Liver (tissue), 9 donors: Measurements from ENCODE around the gene RASA3. TPM values are rescaled to one million over a fixed set of nuclear protein-coding genes. Genes with fewer than 3 reads are reported as not detected.

Experiments used
- DNase-seq: peaks from one replicate; pipeline ENCODE4 v3.0.0-alpha.2; 2017; ENCODE audit warnings: low spot score
- H3K27ac ChIP-seq, 2 donors: one replicate each; pipeline ENCODE4 v1.7.0; 2013; ENCODE audit warnings: inconsistent platforms in 2 of 2, low read length in 2 of 2, control low read depth in 1 of 2, low read depth in 1 of 2, mild to moderate bottlenecking in 1 of 2
- H3K27me3 ChIP-seq, 4 donors: one replicate each; pipeline versions ENCODE4 v1.6.1 to v1.7.0; 2013; ENCODE audit warnings: low read length in 3 of 4, inconsistent platforms in 1 of 4, mild to moderate bottlenecking in 1 of 4, moderate library complexity in 1 of 4; ENCODE audit not compliant: control insufficient read depth in 4 of 4, insufficient read depth in 4 of 4
- H3K36me3 ChIP-seq, 4 donors: one replicate each; pipeline versions ENCODE4 v1.6.1 to v1.7.0; 2013; ENCODE audit warnings: low read length in 3 of 4, mild to moderate bottlenecking in 3 of 4, low read depth in 1 of 4, moderate library complexity in 1 of 4; ENCODE audit not compliant: control insufficient read depth in 4 of 4, insufficient read depth in 3 of 4
- H3K4me1 ChIP-seq, 4 donors: one replicate each; pipeline versions ENCODE4 v1.6.1 to v1.7.0; 2013; ENCODE audit warnings: low read length in 3 of 4, mild to moderate bottlenecking in 3 of 4, moderate library complexity in 1 of 4; ENCODE audit not compliant: control insufficient read depth in 4 of 4, insufficient read depth in 4 of 4
- H3K4me3 ChIP-seq, 3 donors: one replicate each; pipeline versions ENCODE4 v1.6.1 to v1.7.0; 2013; ENCODE audit warnings: low read length in 3 of 3, control low read depth in 1 of 3, low read depth in 1 of 3, mild to moderate bottlenecking in 1 of 3
- H3K9ac ChIP-seq, 2 donors: one replicate each; pipeline ENCODE4 v1.7.0; 2013; ENCODE audit warnings: low read length in 2 of 2, mild to moderate bottlenecking in 2 of 2, moderate library complexity in 2 of 2, control low read depth in 1 of 2, low read depth in 1 of 2
- H3K9me3 ChIP-seq, 4 donors: one replicate each; pipeline versions ENCODE4 v1.6.1 to v1.7.0; 2013; ENCODE audit warnings: low read length in 3 of 4; ENCODE audit not compliant: control insufficient read depth in 4 of 4
- EGR1 ChIP-seq, 2 donors: IDR thresholded peaks; 2 replicates each; pipeline ENCODE4 v1.6.1; 2016 to 2018; ENCODE audit warnings: antibody characterized with exemption in 2 of 2, low read depth in 2 of 2
- FOXA2 ChIP-seq: IDR thresholded peaks from 2 replicates; pipeline ENCODE4 v1.6.1; 2016; ENCODE audit warnings: antibody characterized with exemption
- GABPA ChIP-seq, 2 donors: IDR thresholded peaks in 1 of 2; conservative IDR thresholded peaks in 1 of 2; 2 replicates each; pipeline ENCODE4 v1.6.1; 2016; ENCODE audit warnings: antibody characterized with exemption in 2 of 2, mild to moderate bottlenecking in 1 of 2, moderate library complexity in 1 of 2
- HNF4A ChIP-seq, 2 donors: conservative IDR thresholded peaks; 2 replicates each; pipeline ENCODE4 v1.6.1; 2016; ENCODE audit warnings: antibody characterized with exemption in 2 of 2, mild to moderate bottlenecking in 2 of 2
- HNF4G ChIP-seq: IDR thresholded peaks from 2 replicates; pipeline ENCODE4 v1.6.1; 2016; ENCODE audit warnings: antibody characterized with exemption
- JUND ChIP-seq, 2 donors: IDR thresholded peaks; 2 replicates each; pipeline ENCODE4 v1.6.1; 2016; ENCODE audit warnings: antibody characterized with exemption in 2 of 2
- NR2F2 ChIP-seq: IDR thresholded peaks from 2 replicates; pipeline ENCODE4 v1.6.1; 2016; ENCODE audit warnings: antibody characterized with exemption
- RAD21 ChIP-seq, 2 donors: IDR thresholded peaks; 2 replicates each; pipeline ENCODE4 v1.6.1; 2016; ENCODE audit warnings: antibody characterized with exemption in 2 of 2, mild to moderate bottlenecking in 2 of 2
- SP1 ChIP-seq: IDR thresholded peaks from 2 replicates; pipeline ENCODE4 v1.6.1; 2018; ENCODE audit warnings: antibody characterized with exemption, mild to moderate bottlenecking
- TAF1 ChIP-seq: conservative IDR thresholded peaks from 2 replicates; pipeline ENCODE4 v1.6.1; 2016; ENCODE audit warnings: antibody characterized with exemption, mild to moderate bottlenecking
- YY1 ChIP-seq: IDR thresholded peaks from 2 replicates; pipeline ENCODE4 v1.6.1; 2016; ENCODE audit warnings: antibody characterized with exemption, mild to moderate bottlenecking
- WGBS: extraction: QIAGEN DNeasy Blood & Tissue Kit; methylation state at CpG from one replicate; pipeline ENCODE4 v1.1.7; 2013; 5-methylcytosine and 5-hydroxymethylcytosine counted together
- polyA plus RNA-seq, 2 donors: library from polyadenylated mRNA; stranded (reverse) in 1 of 2; unstranded in 1 of 2; fragments of 200-250 nt in 1 of 2; fragments of >200 nt in 1 of 2; fragmentation: Nextera tagmentation in 1 of 2; extraction: Ambion mirVana in 1 of 2; gene quantifications; one replicate each; pipeline versions ENCODE4 v1.2.1 to v1.2.3, GENCODE V29; 2013 to 2015
- total RNA-seq, 2 donors: library from RNA; depleted of rRNA; stranded (reverse); fragments of >200 nt; gene quantifications; one replicate each; pipeline ENCODE4 v1.2.3, GENCODE V29; 2014
- TF ChIP-seq, protein P1 (sequence below): fragments of 150-350 bp; IDR thresholded peaks from 2 replicates; pipeline ENCODE4 v1.5.1; 2017; ENCODE audit warnings: improper control_type of control experiment, low read depth, low read length; ENCODE audit not compliant: missing input control
- TF ChIP-seq, protein P2 (sequence below): IDR thresholded peaks from 2 replicates; pipeline ENCODE4 v1.6.1; 2016; ENCODE audit warnings: antibody characterized with exemption, mild to moderate bottlenecking
- TF ChIP-seq, protein P3 (sequence below): IDR thresholded peaks from 2 replicates; pipeline ENCODE4 v1.6.1; 2016; ENCODE audit warnings: antibody characterized with exemption
- TF ChIP-seq, protein P4 (sequence below): IDR thresholded peaks from 2 replicates; pipeline ENCODE4 v1.6.1; 2016; ENCODE audit warnings: antibody characterized with exemption
- TF ChIP-seq, protein P5 (sequence below): IDR thresholded peaks from 2 replicates; pipeline ENCODE4 v1.6.1; 2016; ENCODE audit warnings: antibody characterized with exemption
- donor health status: healthy.
- donor health status: healthy.
- donor health status: healthy.
- donor health status: healthy.
- donor health status: healthy.

RASA3 gene
- total and polyA plus RNA-seq, 4 donors: 0.64 to 5.9 (median 3.8) TPM

DNA sequence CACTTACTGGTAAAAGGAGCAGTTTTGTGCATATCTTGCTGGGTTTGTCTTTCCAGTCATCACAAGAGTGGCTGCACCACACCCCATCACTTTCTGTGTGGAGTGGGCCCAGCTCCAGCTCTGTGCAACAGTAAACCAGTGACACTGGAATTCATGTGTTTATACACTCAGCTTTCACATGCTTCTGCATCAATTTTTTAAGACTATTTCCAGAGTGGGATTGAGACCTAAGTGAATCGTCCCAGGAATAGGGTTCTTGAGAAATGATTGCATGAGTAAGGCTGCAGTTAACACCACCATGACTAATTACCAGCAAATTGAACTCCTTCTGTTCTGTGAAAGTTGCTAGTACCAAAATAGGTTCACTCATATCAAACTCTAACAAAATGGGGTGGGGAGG lies 41.3 kb upstream of the RASA3 start:
- peaks cover 3 to 8% (median 6%) of the 10 kb centered on the region in 4 donors for H3K9me3 ChIP-seq
- H3K27ac ChIP-seq: no peak overlapping the region
- H3K4me1 ChIP-seq: no peaks in the 10 kb centered on the region
- no peak for TF ChIP-seq YY1
- TF ChIP-seq, protein P1, sequence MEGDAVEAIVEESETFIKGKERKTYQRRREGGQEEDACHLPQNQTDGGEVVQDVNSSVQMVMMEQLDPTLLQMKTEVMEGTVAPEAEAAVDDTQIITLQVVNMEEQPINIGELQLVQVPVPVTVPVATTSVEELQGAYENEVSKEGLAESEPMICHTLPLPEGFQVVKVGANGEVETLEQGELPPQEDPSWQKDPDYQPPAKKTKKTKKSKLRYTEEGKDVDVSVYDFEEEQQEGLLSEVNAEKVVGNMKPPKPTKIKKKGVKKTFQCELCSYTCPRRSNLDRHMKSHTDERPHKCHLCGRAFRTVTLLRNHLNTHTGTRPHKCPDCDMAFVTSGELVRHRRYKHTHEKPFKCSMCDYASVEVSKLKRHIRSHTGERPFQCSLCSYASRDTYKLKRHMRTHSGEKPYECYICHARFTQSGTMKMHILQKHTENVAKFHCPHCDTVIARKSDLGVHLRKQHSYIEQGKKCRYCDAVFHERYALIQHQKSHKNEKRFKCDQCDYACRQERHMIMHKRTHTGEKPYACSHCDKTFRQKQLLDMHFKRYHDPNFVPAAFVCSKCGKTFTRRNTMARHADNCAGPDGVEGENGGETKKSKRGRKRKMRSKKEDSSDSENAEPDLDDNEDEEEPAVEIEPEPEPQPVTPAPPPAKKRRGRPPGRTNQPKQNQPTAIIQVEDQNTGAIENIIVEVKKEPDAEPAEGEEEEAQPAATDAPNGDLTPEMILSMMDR: no peak
- TF ChIP-seq NR2F2: no peak
- no peak for TF ChIP-seq HNF4G
- TF ChIP-seq TAF1: no peak
- TF ChIP-seq JUND (IDR thresholded peaks at IDR 0.05): no peak
- TF ChIP-seq GABPA (IDR thresholded peaks at IDR 0.05 in 1 of 2, conservative IDR thresholded peaks at IDR 0.05 in 1 of 2): no peak
- TF ChIP-seq, protein P2, sequence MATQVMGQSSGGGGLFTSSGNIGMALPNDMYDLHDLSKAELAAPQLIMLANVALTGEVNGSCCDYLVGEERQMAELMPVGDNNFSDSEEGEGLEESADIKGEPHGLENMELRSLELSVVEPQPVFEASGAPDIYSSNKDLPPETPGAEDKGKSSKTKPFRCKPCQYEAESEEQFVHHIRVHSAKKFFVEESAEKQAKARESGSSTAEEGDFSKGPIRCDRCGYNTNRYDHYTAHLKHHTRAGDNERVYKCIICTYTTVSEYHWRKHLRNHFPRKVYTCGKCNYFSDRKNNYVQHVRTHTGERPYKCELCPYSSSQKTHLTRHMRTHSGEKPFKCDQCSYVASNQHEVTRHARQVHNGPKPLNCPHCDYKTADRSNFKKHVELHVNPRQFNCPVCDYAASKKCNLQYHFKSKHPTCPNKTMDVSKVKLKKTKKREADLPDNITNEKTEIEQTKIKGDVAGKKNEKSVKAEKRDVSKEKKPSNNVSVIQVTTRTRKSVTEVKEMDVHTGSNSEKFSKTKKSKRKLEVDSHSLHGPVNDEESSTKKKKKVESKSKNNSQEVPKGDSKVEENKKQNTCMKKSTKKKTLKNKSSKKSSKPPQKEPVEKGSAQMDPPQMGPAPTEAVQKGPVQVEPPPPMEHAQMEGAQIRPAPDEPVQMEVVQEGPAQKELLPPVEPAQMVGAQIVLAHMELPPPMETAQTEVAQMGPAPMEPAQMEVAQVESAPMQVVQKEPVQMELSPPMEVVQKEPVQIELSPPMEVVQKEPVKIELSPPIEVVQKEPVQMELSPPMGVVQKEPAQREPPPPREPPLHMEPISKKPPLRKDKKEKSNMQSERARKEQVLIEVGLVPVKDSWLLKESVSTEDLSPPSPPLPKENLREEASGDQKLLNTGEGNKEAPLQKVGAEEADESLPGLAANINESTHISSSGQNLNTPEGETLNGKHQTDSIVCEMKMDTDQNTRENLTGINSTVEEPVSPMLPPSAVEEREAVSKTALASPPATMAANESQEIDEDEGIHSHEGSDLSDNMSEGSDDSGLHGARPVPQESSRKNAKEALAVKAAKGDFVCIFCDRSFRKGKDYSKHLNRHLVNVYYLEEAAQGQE: no peak
- TF ChIP-seq RAD21 (IDR thresholded peaks at IDR 0.05): no peak
- TF ChIP-seq, protein P3, sequence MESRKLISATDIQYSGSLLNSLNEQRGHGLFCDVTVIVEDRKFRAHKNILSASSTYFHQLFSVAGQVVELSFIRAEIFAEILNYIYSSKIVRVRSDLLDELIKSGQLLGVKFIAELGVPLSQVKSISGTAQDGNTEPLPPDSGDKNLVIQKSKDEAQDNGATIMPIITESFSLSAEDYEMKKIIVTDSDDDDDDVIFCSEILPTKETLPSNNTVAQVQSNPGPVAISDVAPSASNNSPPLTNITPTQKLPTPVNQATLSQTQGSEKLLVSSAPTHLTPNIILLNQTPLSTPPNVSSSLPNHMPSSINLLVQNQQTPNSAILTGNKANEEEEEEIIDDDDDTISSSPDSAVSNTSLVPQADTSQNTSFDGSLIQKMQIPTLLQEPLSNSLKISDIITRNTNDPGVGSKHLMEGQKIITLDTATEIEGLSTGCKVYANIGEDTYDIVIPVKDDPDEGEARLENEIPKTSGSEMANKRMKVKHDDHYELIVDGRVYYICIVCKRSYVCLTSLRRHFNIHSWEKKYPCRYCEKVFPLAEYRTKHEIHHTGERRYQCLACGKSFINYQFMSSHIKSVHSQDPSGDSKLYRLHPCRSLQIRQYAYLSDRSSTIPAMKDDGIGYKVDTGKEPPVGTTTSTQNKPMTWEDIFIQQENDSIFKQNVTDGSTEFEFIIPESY: no peak
- no peak for TF ChIP-seq SP1
- TF ChIP-seq EGR1 (IDR thresholded peaks at IDR 0.05; ENCODE audit: low read depth in 2 of 2): no peak
- TF ChIP-seq, protein P4, sequence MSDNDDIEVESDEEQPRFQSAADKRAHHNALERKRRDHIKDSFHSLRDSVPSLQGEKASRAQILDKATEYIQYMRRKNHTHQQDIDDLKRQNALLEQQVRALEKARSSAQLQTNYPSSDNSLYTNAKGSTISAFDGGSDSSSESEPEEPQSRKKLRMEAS: no peak
- TF ChIP-seq, protein P5, sequence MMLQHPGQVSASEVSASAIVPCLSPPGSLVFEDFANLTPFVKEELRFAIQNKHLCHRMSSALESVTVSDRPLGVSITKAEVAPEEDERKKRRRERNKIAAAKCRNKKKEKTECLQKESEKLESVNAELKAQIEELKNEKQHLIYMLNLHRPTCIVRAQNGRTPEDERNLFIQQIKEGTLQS: no peak
- no peak overlapping the region for H3K9ac ChIP-seq
- DNase-seq: no peak
- H3K36me3 ChIP-seq: no peaks in the 10 kb centered on the region
- H3K4me3 ChIP-seq: no peak overlapping the region
- WGBS: 69% methylated on average over 1 of the region's 1 CpG
- no peaks in the 10 kb centered on the region for H3K27me3 ChIP-seq

DNA sequence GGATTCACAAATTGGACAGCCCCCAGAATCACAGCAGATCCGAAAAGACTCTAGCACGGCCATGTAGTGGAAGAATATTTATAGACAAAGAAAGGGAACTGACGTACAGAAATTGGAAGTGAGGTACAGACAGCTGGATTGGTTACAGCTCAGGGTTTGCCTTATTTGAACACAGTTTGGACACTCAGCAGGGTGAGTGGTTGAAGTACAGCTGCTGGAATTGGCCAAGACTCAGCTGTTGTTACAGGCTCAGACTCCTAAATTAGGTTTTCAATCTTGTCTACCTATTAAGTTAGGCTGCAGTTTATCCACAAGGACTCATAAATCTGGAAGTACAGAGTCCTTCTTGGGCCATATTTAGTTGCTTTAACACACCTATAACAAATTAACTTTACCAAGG lies 40.8 kb upstream of the RASA3 start:
- Histone ChIP-seq H3K4me1 (no peaks in the 10 kb centered on the region), H3K27me3 (no peaks in the 10 kb centered on the region), H3K36me3 (no peaks in the 10 kb centered on the region), H3K27ac (no peak overlapping the region), H3K4me3 (no peak overlapping the region), H3K9me3 (peaks cover 3 to 8% (median 6%) of the 10 kb centered on the region in 4 donors), H3K9ac (no peak overlapping the region)
- no peak for DNase-seq
- WGBS: 93% methylated on average over 3 of the region's 3 CpGs
- TF ChIP-seq FOXA2: no peak
- no peak for TF ChIP-seq YY1
- TF ChIP-seq NR2F2: no peak
- TF ChIP-seq, protein P4: no peak
- TF ChIP-seq EGR1 (IDR thresholded peaks at IDR 0.05; ENCODE audit: low read depth in 2 of 2): no peak
- TF ChIP-seq, protein P2: no peak
- TF ChIP-seq, protein P3: no peak
- TF ChIP-seq SP1: no peak
- TF ChIP-seq HNF4G: no peak
- TF ChIP-seq HNF4A (conservative IDR thresholded peaks at IDR 0.05): no peak
- TF ChIP-seq, protein P5: no peak
- no peak for TF ChIP-seq GABPA (IDR thresholded peaks at IDR 0.05 in 1 of 2, conservative IDR thresholded peaks at IDR 0.05 in 1 of 2)
- TF ChIP-seq RAD21 (IDR thresholded peaks at IDR 0.05): no peak
- TF ChIP-seq TAF1: no peak
